ENCODE measurements around the gene HNRNPA2B1.

The HNRNPA2B1 gene

GRCh38 chr7:26144184-26145080, 56.1 kb downstream of the HNRNPA2B1 start:
- no peak for DNase-seq

- DNase-seq = no peak
These were observed 57.1 kb downstream of the HNRNPA2B1 start for GRCh38 chr7:26143298-26144048.

- DNase-seq = no peak
These were observed 59.5 kb downstream of the HNRNPA2B1 start for GRCh38 chr7:26141077-26141476.

GRCh38 chr7:26140380-26140779, 60.2 kb downstream of the HNRNPA2B1 start:
- no peak for DNase-seq
